LNCaP clone FGC (cell line): ENCODE measurements around the gene SLC39A11.

Experiments
- DNase-seq: peaks from one replicate; pipeline ENCODE4 v3.0.0-alpha.2; 2011; ENCODE audit warnings: low read depth
- H3K4me3 ChIP-seq: 2 replicates; pipeline ENCODE4 v1.5.1; 2011; ENCODE audit warnings: mild to moderate bottlenecking, low read depth, low read length, control low read depth
- CTCF ChIP-seq: IDR thresholded peaks from 2 replicates; pipeline ENCODE4 v1.5.1; 2012; ENCODE audit warnings: mild to moderate bottlenecking; ENCODE audit not compliant: control insufficient read depth, insufficient read depth; ENCODE audit errors: extremely low read depth

The SLC39A11 gene

GRCh38 chr17:72609501-72609900 lies 483.0 kb downstream of the SLC39A11 start:
- no peak for TF ChIP-seq CTCF
- no peak overlapping the region for H3K4me3 ChIP-seq
- no peak for DNase-seq

GRCh38 chr17:72608436-72608835 lies 484.1 kb downstream of the SLC39A11 start:
- no peak for TF ChIP-seq CTCF
- DNase-seq: no peak
- H3K4me3 ChIP-seq: no peak overlapping the region

- no peak overlapping the region for H3K4me3 ChIP-seq
- TF ChIP-seq CTCF: no peak
- no peak for DNase-seq
Observed at GRCh38 chr17:72606656-72607055, 485.8 kb downstream of the SLC39A11 start.

- H3K4me3 ChIP-seq: no peak overlapping the region
- no peak for TF ChIP-seq CTCF
- no peak for DNase-seq
Observed at GRCh38 chr17:72605543-72605942, 486.9 kb downstream of the SLC39A11 start.

- TF ChIP-seq CTCF: no peak
- H3K4me3 ChIP-seq: no peak overlapping the region
- DNase-seq: no peak
Observed at GRCh38 chr17:72604518-72604917, 488.0 kb downstream of the SLC39A11 start.

- no peak for TF ChIP-seq CTCF
- DNase-seq: no peak
- no peak overlapping the region for H3K4me3 ChIP-seq
Observed at GRCh38 chr17:72603420-72604242, 488.9 kb downstream of the SLC39A11 start.
